NCI-H748 treated with DMSO at 0.1 percent for 48 hours (cell line): ENCODE results near the gene WLS.

Experiments
- DNase-seq: peaks from one replicate; lab custom pipeline; 2025; lab: John Stamatoyannopoulos, UW

Gene WLS

GRCh38 chr1:68131261-68131660 lies 101.1 kb downstream of the WLS start:
- DNase-seq, result no peak

GRCh38 chr1:68129536-68130250 lies 102.6 kb downstream of the WLS start:
- DNase-seq, result no peak

GRCh38 chr1:68128820-68129219 lies 103.5 kb downstream of the WLS start:
- DNase-seq, result no peak

GRCh38 chr1:68128157-68128556 lies 104.2 kb downstream of the WLS start:
- no peak for DNase-seq

- DNase-seq, result no peak
These were observed 110.8 kb downstream of the WLS start for GRCh38 chr1:68121536-68121935.

GRCh38 chr1:68120136-68120791 lies 112.1 kb downstream of the WLS start:
- peak; percentile 59 for DNase-seq

GRCh38 chr1:68119445-68119844 lies 112.9 kb downstream of the WLS start:
- no peak for DNase-seq

- DNase-seq, result no peak
These were observed 114.9 kb downstream of the WLS start for GRCh38 chr1:68117416-68117815.

GRCh38 chr1:68116643-68117235 lies 115.6 kb downstream of the WLS start:
- peak; percentile 67 for DNase-seq

GRCh38 chr1:68115308-68115707 lies 117.0 kb downstream of the WLS start:
- DNase-seq, result no peak

- DNase-seq, result no peak
These were observed 118.4 kb downstream of the WLS start for GRCh38 chr1:68113966-68114365.

GRCh38 chr1:68112835-68113243 lies 119.5 kb downstream of the WLS start:
- no peak for DNase-seq

GRCh38 chr1:68111519-68112436 lies 120.5 kb downstream of the WLS start:
- peak; percentile 77 for DNase-seq

- DNase-seq, result no peak
These were observed 124.6 kb downstream of the WLS start for GRCh38 chr1:68107771-68108170.

- peak; percentile 15 for DNase-seq
These were observed 128.3 kb downstream of the WLS start for GRCh38 chr1:68103884-68104554.

- peak; percentile 91 for DNase-seq
These were observed 129.2 kb downstream of the WLS start for GRCh38 chr1:68103011-68103545.

- no peak for DNase-seq
These were observed 130.5 kb downstream of the WLS start for GRCh38 chr1:68101829-68102228.

GRCh38 chr1:68100571-68100970 lies 131.8 kb downstream of the WLS start:
- no peak for DNase-seq

- DNase-seq, result no peak
These were observed 138.6 kb downstream of the WLS start for GRCh38 chr1:68093737-68094136.

GRCh38 chr1:68087184-68087583 lies 145.1 kb downstream of the WLS start:
- DNase-seq, result no peak

GRCh38 chr1:68085752-68086151 lies 146.6 kb downstream of the WLS start:
- no peak for DNase-seq
